ENCODE data around the gene IGLL5.
"Not testable (repeated sequence)": the region's sequence is repeated elsewhere in the genome, so short reads cannot be mapped to it uniquely, and the experiment has no call there.

- TF ChIP-seq, protein P1, sequence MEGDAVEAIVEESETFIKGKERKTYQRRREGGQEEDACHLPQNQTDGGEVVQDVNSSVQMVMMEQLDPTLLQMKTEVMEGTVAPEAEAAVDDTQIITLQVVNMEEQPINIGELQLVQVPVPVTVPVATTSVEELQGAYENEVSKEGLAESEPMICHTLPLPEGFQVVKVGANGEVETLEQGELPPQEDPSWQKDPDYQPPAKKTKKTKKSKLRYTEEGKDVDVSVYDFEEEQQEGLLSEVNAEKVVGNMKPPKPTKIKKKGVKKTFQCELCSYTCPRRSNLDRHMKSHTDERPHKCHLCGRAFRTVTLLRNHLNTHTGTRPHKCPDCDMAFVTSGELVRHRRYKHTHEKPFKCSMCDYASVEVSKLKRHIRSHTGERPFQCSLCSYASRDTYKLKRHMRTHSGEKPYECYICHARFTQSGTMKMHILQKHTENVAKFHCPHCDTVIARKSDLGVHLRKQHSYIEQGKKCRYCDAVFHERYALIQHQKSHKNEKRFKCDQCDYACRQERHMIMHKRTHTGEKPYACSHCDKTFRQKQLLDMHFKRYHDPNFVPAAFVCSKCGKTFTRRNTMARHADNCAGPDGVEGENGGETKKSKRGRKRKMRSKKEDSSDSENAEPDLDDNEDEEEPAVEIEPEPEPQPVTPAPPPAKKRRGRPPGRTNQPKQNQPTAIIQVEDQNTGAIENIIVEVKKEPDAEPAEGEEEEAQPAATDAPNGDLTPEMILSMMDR (IDR thresholded peaks at IDR 0.05) = not testable (repeated sequence)
- TF ChIP-seq POLR2A, EP300 (IDR thresholded peaks at IDR 0.05): not testable (repeated sequence)
Observed at GRCh38 chr22:22898411-22898950, 10.9 kb downstream of the IGLL5 start.

All from ovary (tissue), 3 donors.